H1 (cell line): ENCODE measurements around the gene PLB1. TPM values are rescaled to one million over a fixed set of nuclear protein-coding genes. Genes with fewer than 3 reads are reported as not detected.

Source experiments
- CTCF ChIA-PET: fragments of 300-600 bp; sonication (Branson Sonifier 250); formaldehyde crosslinking; loops from one replicate; lab custom pipeline; 2021; ENCODE audit not compliant: partially characterized antibody; lab: Charles Lee
- POLR2A ChIA-PET: fragments of 300-600 bp; sonication (Branson Sonifier 250); formaldehyde crosslinking; loops from one replicate; lab custom pipeline; 2021; ENCODE audit warnings: inconsistent platforms; ENCODE audit not compliant: partially characterized antibody; lab: Charles Lee
- DNase-seq, 2 experiments: peaks; one replicate each; pipeline versions ENCODE4 v3.0.0 to v3.0.0-alpha.2; 2010 to 2022; ENCODE audit warnings: low spot score in 2 of 2, low read depth in 1 of 2, mixed read lengths in 1 of 2
- FAIRE-seq: peaks from 2 replicates; lab custom pipeline; 2011; peaks lifted over from hg19 to GRCh38; lab: Jason Lieb, UNC
- H2AFZ ChIP-seq: 2 replicates; pipeline ENCODE4 v1.8.1; 2012; ENCODE audit warnings: low read length, inconsistent platforms
- H2AK5ac ChIP-seq: 2 replicates; pipeline ENCODE4 v1.6.1; 2013; ENCODE audit warnings: low read depth, low read length
- H2BK120ac ChIP-seq: replicated peaks from 2 replicates; pipeline ENCODE3; 2013; ENCODE audit warnings: low read depth, low read length, inconsistent platforms
- H2BK12ac ChIP-seq: 2 replicates; pipeline ENCODE4 v1.6.1; 2013; ENCODE audit warnings: low read depth, low read length
- H2BK15ac ChIP-seq: 2 replicates; pipeline ENCODE4 v1.6.1; 2013; ENCODE audit warnings: low read length
- H2BK20ac ChIP-seq: 2 replicates; pipeline ENCODE4 v1.6.1; 2013; ENCODE audit warnings: low read length
- H2BK5ac ChIP-seq: 2 replicates; pipeline ENCODE4 v1.6.1; 2013; ENCODE audit warnings: low read depth, low read length
- H3K14ac ChIP-seq: 2 replicates; pipeline ENCODE4 v1.6.1; 2013; ENCODE audit warnings: inconsistent platforms; ENCODE audit not compliant: insufficient read length
- H3K18ac ChIP-seq: 2 replicates; pipeline ENCODE4 v1.6.1; 2013; ENCODE audit warnings: low read length; ENCODE audit errors: extremely low read depth
- H3K23ac ChIP-seq: 2 replicates; pipeline ENCODE4 v1.6.1; 2013; ENCODE audit warnings: inconsistent platforms; ENCODE audit not compliant: insufficient read length
- H3K23me2 ChIP-seq: 2 replicates; pipeline ENCODE4 v1.6.1; 2013; ENCODE audit warnings: low read depth, low read length
- H3K27ac ChIP-seq: 2 replicates; pipeline ENCODE4 v1.6.1; 2011; ENCODE audit warnings: low read depth, low read length, inconsistent platforms
- H3K27me3 ChIP-seq, 4 experiments: replicated peaks in 1 of 4; 1 replicate in 1 of 4; 2 replicates in 3 of 4; pipeline versions ENCODE4 v1.6.1 to v1.8.1; 2011 to 2013; ENCODE audit warnings: low read length in 3 of 4, mild to moderate bottlenecking in 3 of 4, inconsistent platforms in 2 of 4, mixed read lengths in 2 of 4, moderate library complexity in 1 of 4; ENCODE audit not compliant: control insufficient read depth in 3 of 4, insufficient read depth in 3 of 4; ENCODE audit errors: extremely low read depth in 1 of 4
- H3K36me3 ChIP-seq, 4 experiments: 2 replicates each; pipeline versions ENCODE4 v1.6.1 to v1.8.1; 2011 to 2013; ENCODE audit warnings: mild to moderate bottlenecking in 4 of 4, low read length in 3 of 4, moderate library complexity in 2 of 4, control low read depth in 1 of 4, inconsistent platforms in 1 of 4; ENCODE audit not compliant: insufficient read depth in 4 of 4, control insufficient read depth in 2 of 4
- H3K4ac ChIP-seq: replicated peaks from 2 replicates; pipeline ENCODE3; 2013; ENCODE audit warnings: low read length, low read depth, mixed read lengths, inconsistent platforms; ENCODE audit not compliant: insufficient read length
- H3K4me1 ChIP-seq, 4 experiments: replicated peaks in 1 of 4; 1 replicate in 1 of 4; 2 replicates in 3 of 4; pipeline versions ENCODE4 v1.6.1 to v1.8.1; 2011 to 2013; ENCODE audit warnings: low read length in 3 of 4, inconsistent platforms in 2 of 4, mixed read lengths in 1 of 4; ENCODE audit not compliant: insufficient read depth in 4 of 4, control insufficient read depth in 3 of 4
- H3K4me2 ChIP-seq, 2 experiments: 2 replicates each; pipeline versions ENCODE4 v1.6.1 to v1.8.1; 2011 to 2013; ENCODE audit warnings: low read depth in 2 of 2, low read length in 2 of 2, control low read depth in 1 of 2, inconsistent platforms in 1 of 2, mild to moderate bottlenecking in 1 of 2; ENCODE audit not compliant: insufficient read depth in 1 of 2
- H3K4me3 ChIP-seq, 4 experiments: fragments of 200-600, 300-600 bp in 1 of 4; sonication (generic), shearing (Covaris generic), sonication (Bioruptor Twin) in 1 of 4; 2 replicates each; pipeline versions ENCODE4 v1.5.1 to v1.8.1; 2011 to 2016; ENCODE audit warnings: low read length in 4 of 4, low read depth in 3 of 4, control low read depth in 2 of 4, inconsistent platforms in 2 of 4, mild to moderate bottlenecking in 2 of 4, mixed read lengths in 1 of 4, moderate library complexity in 1 of 4; ENCODE audit not compliant: insufficient read depth in 2 of 4; ENCODE audit errors: extremely low read depth in 1 of 4
- H3K56ac ChIP-seq: replicated peaks from 2 replicates; pipeline ENCODE3; 2013; ENCODE audit warnings: low read depth, mild to moderate bottlenecking, mixed read lengths, low read length, inconsistent platforms; ENCODE audit not compliant: insufficient read length
- H3K79me1 ChIP-seq: 2 replicates; pipeline ENCODE4 v1.6.1; 2013; ENCODE audit warnings: low read depth, low read length, control low read depth
- H3K79me2 ChIP-seq, 2 experiments: 2 replicates each; pipeline versions ENCODE4 v1.6.1 to v1.8.1; 2012 to 2013; ENCODE audit warnings: low read length in 2 of 2, mild to moderate bottlenecking in 2 of 2, inconsistent platforms in 1 of 2; ENCODE audit not compliant: insufficient read depth in 2 of 2, control insufficient read depth in 1 of 2
- H3K9ac ChIP-seq, 4 experiments: replicated peaks in 1 of 4; 1 replicate in 1 of 4; 2 replicates in 3 of 4; pipeline versions ENCODE4 v1.6.1 to v1.8.1; 2011 to 2013; ENCODE audit warnings: low read depth in 3 of 4, low read length in 3 of 4, control low read depth in 2 of 4, mild to moderate bottlenecking in 2 of 4, moderate library complexity in 2 of 4, inconsistent platforms in 1 of 4; ENCODE audit errors: extremely low read depth in 1 of 4
- H3K9me3 ChIP-seq, 2 experiments: 2 replicates each; pipeline versions ENCODE4 v1.6.1 to v1.8.1; 2012 to 2013; ENCODE audit warnings: mild to moderate bottlenecking in 2 of 2, moderate library complexity in 2 of 2, control low read depth in 1 of 2, inconsistent platforms in 1 of 2, low read depth in 1 of 2, low read length in 1 of 2, mixed read lengths in 1 of 2; ENCODE audit not compliant: insufficient read depth in 2 of 2
- H4K20me1 ChIP-seq, 2 experiments: replicated peaks in 1 of 2; 2 replicates each; pipeline versions ENCODE3 to v1.8.1; 2011 to 2013; ENCODE audit warnings: inconsistent platforms in 2 of 2, low read length in 2 of 2, mild to moderate bottlenecking in 1 of 2; ENCODE audit not compliant: insufficient read depth in 2 of 2, control insufficient read depth in 1 of 2
- H4K5ac ChIP-seq: 2 replicates; pipeline ENCODE4 v1.6.1; 2013; ENCODE audit warnings: low read length, low read depth, mixed read lengths, inconsistent platforms; ENCODE audit not compliant: insufficient read length
- H4K8ac ChIP-seq: 2 replicates; pipeline ENCODE4 v1.8.0; 2013; ENCODE audit warnings: mild to moderate bottlenecking, moderate library complexity, low read length, inconsistent platforms; ENCODE audit not compliant: insufficient read depth; ENCODE audit errors: extremely low read depth
- H4K91ac ChIP-seq: replicated peaks from 2 replicates; pipeline ENCODE3; 2013; ENCODE audit warnings: low read length, mixed read lengths, inconsistent platforms; ENCODE audit not compliant: insufficient read length
- POU5F1 ChIP-seq: IDR thresholded peaks from 2 replicates; pipeline ENCODE4 v1.6.1; 2011; ENCODE audit warnings: low read depth, mild to moderate bottlenecking, low read length, moderate library complexity
- RAD21 ChIP-seq, 2 experiments: IDR thresholded peaks in 1 of 2; conservative IDR thresholded peaks in 1 of 2; 2 replicates each; pipeline ENCODE4 v1.6.1; 2011; ENCODE audit warnings: low read depth in 2 of 2, low read length in 2 of 2, improper control_type of control experiment in 1 of 2, inconsistent platforms in 1 of 2, mild to moderate bottlenecking in 1 of 2, moderate library complexity in 1 of 2
- RNF2 ChIP-seq: fragments of 200-900, 300-1000 bp; sonication (generic); IDR thresholded peaks from 2 replicates; pipeline ENCODE4 v1.7.1; 2016; ENCODE audit warnings: borderline replicate concordance, low read depth, mild to moderate bottlenecking, antibody characterized with exemption, low read length; ENCODE audit not compliant: poor library complexity, severe bottlenecking; ENCODE audit errors: missing control alignments
- TBP ChIP-seq: IDR thresholded peaks from 2 replicates; pipeline ENCODE4 v1.6.1; 2011; ENCODE audit warnings: low read depth, low read length, improper control_type of control experiment
- WGBS, 2 experiments: shearing (Covaris generic) in 1 of 2; methylation state at CpG; one replicate each; pipeline versions ENCODE4 v1.1.6 to v1.1.7; 2013 to 2015; ENCODE audit warnings: low lambda C conversion rate in 2 of 2, mixed read lengths in 2 of 2, inconsistent platforms in 1 of 2, low coverage in 1 of 2, missing lambda C conversion rate in 1 of 2; ENCODE audit not compliant: insufficient replicate concordance in 2 of 2, insufficient coverage in 1 of 2, insufficient read length in 1 of 2; ENCODE audit errors: extremely low coverage in 1 of 2, missing lambda C conversion rate in 1 of 2; 5-methylcytosine and 5-hydroxymethylcytosine counted together
- polyA plus RNA-seq, 7 experiments: library from polyadenylated mRNA; depleted of rRNA in 3 of 7; stranded (reverse) in 5 of 7; unstranded in 2 of 7; fragments of >200 nt in 5 of 7; fragments of 200-250 nt in 2 of 7; gene quantifications; 1 replicate in 5 of 7; 2 replicates in 1 of 7; 4 replicates in 1 of 7; pipeline versions ENCODE4 v1.2.1 to v1.2.3, GENCODE V29; 2011 to 2013; ENCODE audit warnings: missing spikeins in 2 of 7, mixed read lengths in 2 of 7
- total RNA-seq: library from RNA; stranded (reverse); fragmentation: NEBNext Ultra II Directional; extraction: Animal tissue kit (Norgen Biotek cat#: 25700); gene quantifications from 2 replicates; pipeline ENCODE4 v1.2.1, GENCODE V29; 2021

PLB1 gene
- total and polyA plus RNA-seq, 2 of the 8 experiments (the other 6 are each of a cell fraction or from before 2014, with no cell fraction given), result 0.20 to 0.36 TPM

- Histone ChIP-seq H2BK20ac (no peak overlapping the region), H2BK120ac (no peak overlapping the region), H2BK5ac (no peak overlapping the region), H3K79me2 (no peaks in the 10 kb centered on the region), H3K9ac (no peak overlapping the region), H4K5ac (no peak overlapping the region), H3K23me2 (no peaks in the 10 kb centered on the region), H4K91ac (no peak overlapping the region), H3K27ac (no peak overlapping the region), H2BK12ac (no peak overlapping the region), H3K14ac (no peak overlapping the region), H3K9me3 (no peaks in the 10 kb centered on the region; a peak in 1 of 4 replicates), H3K4me1 (no peaks in the 10 kb centered on the region), H4K8ac (no peak overlapping the region), H2BK15ac (no peak overlapping the region), H2AFZ (no peak overlapping the region), H3K4me2 (no peak overlapping the region), H4K20me1 (no peaks in the 10 kb centered on the region), H3K4me3 (no peak overlapping the region), H2AK5ac (no peak overlapping the region), H3K27me3 (no peaks in the 10 kb centered on the region), H3K4ac (no peak overlapping the region), H3K79me1 (no peaks in the 10 kb centered on the region), H3K18ac (no peak overlapping the region), H3K56ac (no peak overlapping the region), H3K23ac (no peak overlapping the region)
- DNase-seq, result no peak
- ChIA-PET POLR2A (interaction anchor here (0.8 kb wide), 1 partner anchor 233 kb away, joined by 3 read pairs; no protein-coding TSS in a partner anchor), CTCF (interaction anchor here (0.7 to 1.7 kb wide), 2 partner anchors 10 to 15 kb away, joined by 4 to 7 read pairs; no protein-coding TSS in a partner anchor)
- FAIRE-seq, result no peak
- WGBS, 2 experiments, result 83% methylated on average over 3 of the region's 3 CpGs; no CpG with 5 or more reads in 1 of the 2 experiments
- TF ChIP-seq POU5F1 (no peak), RNF2 (no peak), RAD21 (IDR thresholded peaks at IDR 0.05 in 1 of 2, conservative IDR thresholded peaks at IDR 0.05 in 1 of 2; ENCODE audit: low read depth in 2 of 2, low read length in 2 of 2) (no peak), TBP (no peak)
- TF ChIP-seq, all 59 proteins: peak for 0
- H3K36me3 ChIP-seq, result no peaks in the 10 kb centered on the region
These were observed 18.2 kb upstream of the PLB1 start for GRCh38 chr2:28477645-28478044.
